Liver (tissue), 9 donors: Measurements from ENCODE around the gene TAAR1. TPM values are rescaled to one million over a fixed set of nuclear protein-coding genes. Genes with fewer than 3 reads are reported as not detected.

Experiments
- DNase-seq: peaks from one replicate; pipeline ENCODE4 v3.0.0-alpha.2; 2017; ENCODE audit warnings: low spot score
- H3K27ac ChIP-seq, 2 donors: one replicate each; pipeline ENCODE4 v1.7.0; 2013; ENCODE audit warnings: inconsistent platforms in 2 of 2, low read length in 2 of 2, control low read depth in 1 of 2, low read depth in 1 of 2, mild to moderate bottlenecking in 1 of 2
- H3K27me3 ChIP-seq, 4 donors: one replicate each; pipeline versions ENCODE4 v1.6.1 to v1.7.0; 2013; ENCODE audit warnings: low read length in 3 of 4, inconsistent platforms in 1 of 4, mild to moderate bottlenecking in 1 of 4, moderate library complexity in 1 of 4; ENCODE audit not compliant: control insufficient read depth in 4 of 4, insufficient read depth in 4 of 4
- H3K36me3 ChIP-seq, 4 donors: one replicate each; pipeline versions ENCODE4 v1.6.1 to v1.7.0; 2013; ENCODE audit warnings: low read length in 3 of 4, mild to moderate bottlenecking in 3 of 4, low read depth in 1 of 4, moderate library complexity in 1 of 4; ENCODE audit not compliant: control insufficient read depth in 4 of 4, insufficient read depth in 3 of 4
- H3K4me1 ChIP-seq, 4 donors: one replicate each; pipeline versions ENCODE4 v1.6.1 to v1.7.0; 2013; ENCODE audit warnings: low read length in 3 of 4, mild to moderate bottlenecking in 3 of 4, moderate library complexity in 1 of 4; ENCODE audit not compliant: control insufficient read depth in 4 of 4, insufficient read depth in 4 of 4
- H3K4me3 ChIP-seq, 3 donors: one replicate each; pipeline versions ENCODE4 v1.6.1 to v1.7.0; 2013; ENCODE audit warnings: low read length in 3 of 3, control low read depth in 1 of 3, low read depth in 1 of 3, mild to moderate bottlenecking in 1 of 3
- H3K9ac ChIP-seq, 2 donors: one replicate each; pipeline ENCODE4 v1.7.0; 2013; ENCODE audit warnings: low read length in 2 of 2, mild to moderate bottlenecking in 2 of 2, moderate library complexity in 2 of 2, control low read depth in 1 of 2, low read depth in 1 of 2
- H3K9me3 ChIP-seq, 4 donors: one replicate each; pipeline versions ENCODE4 v1.6.1 to v1.7.0; 2013; ENCODE audit warnings: low read length in 3 of 4; ENCODE audit not compliant: control insufficient read depth in 4 of 4
- EGR1 ChIP-seq, 2 donors: IDR thresholded peaks; 2 replicates each; pipeline ENCODE4 v1.6.1; 2016 to 2018; ENCODE audit warnings: antibody characterized with exemption in 2 of 2, low read depth in 2 of 2
- FOXA1 ChIP-seq: IDR thresholded peaks from 2 replicates; pipeline ENCODE4 v1.6.1; 2016; ENCODE audit warnings: antibody characterized with exemption
- FOXA2 ChIP-seq: IDR thresholded peaks from 2 replicates; pipeline ENCODE4 v1.6.1; 2016; ENCODE audit warnings: antibody characterized with exemption
- GABPA ChIP-seq, 2 donors: IDR thresholded peaks in 1 of 2; conservative IDR thresholded peaks in 1 of 2; 2 replicates each; pipeline ENCODE4 v1.6.1; 2016; ENCODE audit warnings: antibody characterized with exemption in 2 of 2, mild to moderate bottlenecking in 1 of 2, moderate library complexity in 1 of 2
- HNF4A ChIP-seq, 2 donors: conservative IDR thresholded peaks; 2 replicates each; pipeline ENCODE4 v1.6.1; 2016; ENCODE audit warnings: antibody characterized with exemption in 2 of 2, mild to moderate bottlenecking in 2 of 2
- HNF4G ChIP-seq: IDR thresholded peaks from 2 replicates; pipeline ENCODE4 v1.6.1; 2016; ENCODE audit warnings: antibody characterized with exemption
- JUND ChIP-seq, 2 donors: IDR thresholded peaks; 2 replicates each; pipeline ENCODE4 v1.6.1; 2016; ENCODE audit warnings: antibody characterized with exemption in 2 of 2
- MAX ChIP-seq: IDR thresholded peaks from 2 replicates; pipeline ENCODE4 v1.6.1; 2016; ENCODE audit warnings: antibody characterized with exemption
- RAD21 ChIP-seq, 2 donors: IDR thresholded peaks; 2 replicates each; pipeline ENCODE4 v1.6.1; 2016; ENCODE audit warnings: antibody characterized with exemption in 2 of 2, mild to moderate bottlenecking in 2 of 2
- RXRA ChIP-seq, 2 donors: IDR thresholded peaks; 2 replicates each; pipeline ENCODE4 v1.6.1; 2017 to 2018; ENCODE audit warnings: antibody characterized with exemption in 2 of 2, mild to moderate bottlenecking in 1 of 2
- SP1 ChIP-seq: IDR thresholded peaks from 2 replicates; pipeline ENCODE4 v1.6.1; 2018; ENCODE audit warnings: antibody characterized with exemption, mild to moderate bottlenecking
- TAF1 ChIP-seq: conservative IDR thresholded peaks from 2 replicates; pipeline ENCODE4 v1.6.1; 2016; ENCODE audit warnings: antibody characterized with exemption, mild to moderate bottlenecking
- YY1 ChIP-seq: IDR thresholded peaks from 2 replicates; pipeline ENCODE4 v1.6.1; 2016; ENCODE audit warnings: antibody characterized with exemption, mild to moderate bottlenecking
- ZBTB33 ChIP-seq: IDR thresholded peaks from 2 replicates; pipeline ENCODE4 v1.6.1; 2016; ENCODE audit warnings: antibody characterized with exemption
- WGBS: extraction: QIAGEN DNeasy Blood & Tissue Kit; methylation state at CpG from one replicate; pipeline ENCODE4 v1.1.7; 2013; 5-methylcytosine and 5-hydroxymethylcytosine counted together
- polyA plus RNA-seq, 2 donors: library from polyadenylated mRNA; stranded (reverse) in 1 of 2; unstranded in 1 of 2; fragments of 200-250 nt in 1 of 2; fragments of >200 nt in 1 of 2; fragmentation: Nextera tagmentation in 1 of 2; extraction: Ambion mirVana in 1 of 2; gene quantifications; one replicate each; pipeline versions ENCODE4 v1.2.1 to v1.2.3, GENCODE V29; 2013 to 2015
- total RNA-seq, 2 donors: library from RNA; depleted of rRNA; stranded (reverse); fragments of >200 nt; gene quantifications; one replicate each; pipeline ENCODE4 v1.2.3, GENCODE V29; 2014
- TF ChIP-seq, protein P1 (sequence below): fragments of 150-350 bp; IDR thresholded peaks from 2 replicates; pipeline ENCODE4 v1.5.1; 2017; ENCODE audit warnings: improper control_type of control experiment, low read depth, low read length; ENCODE audit not compliant: missing input control
- TF ChIP-seq, protein P2 (sequence below): IDR thresholded peaks from 2 replicates; pipeline ENCODE4 v1.6.1; 2016; ENCODE audit warnings: antibody characterized with exemption, mild to moderate bottlenecking
- donor health status: healthy.
- donor health status: healthy.
- donor health status: healthy.
- donor health status: healthy.
- donor health status: healthy.

The TAAR1 gene
- total and polyA plus RNA-seq, 4 donors: not detected

GRCh38 chr6:132633362-132633761 lies 25.6 kb downstream of the TAAR1 start:
- Histone ChIP-seq H3K4me3 (no peak overlapping the region), H3K36me3 (no peaks in the 10 kb centered on the region), H3K9me3 (no peaks in the 10 kb centered on the region), H3K27ac (no peak overlapping the region), H3K9ac (no peak overlapping the region), H3K4me1 (peaks cover 0 to 4% (median under 1%) of the 10 kb centered on the region in 4 donors), H3K27me3 (no peaks in the 10 kb centered on the region)
- TF ChIP-seq FOXA1: no peak
- TF ChIP-seq FOXA2: no peak
- TF ChIP-seq HNF4G: no peak
- TF ChIP-seq, protein P1, sequence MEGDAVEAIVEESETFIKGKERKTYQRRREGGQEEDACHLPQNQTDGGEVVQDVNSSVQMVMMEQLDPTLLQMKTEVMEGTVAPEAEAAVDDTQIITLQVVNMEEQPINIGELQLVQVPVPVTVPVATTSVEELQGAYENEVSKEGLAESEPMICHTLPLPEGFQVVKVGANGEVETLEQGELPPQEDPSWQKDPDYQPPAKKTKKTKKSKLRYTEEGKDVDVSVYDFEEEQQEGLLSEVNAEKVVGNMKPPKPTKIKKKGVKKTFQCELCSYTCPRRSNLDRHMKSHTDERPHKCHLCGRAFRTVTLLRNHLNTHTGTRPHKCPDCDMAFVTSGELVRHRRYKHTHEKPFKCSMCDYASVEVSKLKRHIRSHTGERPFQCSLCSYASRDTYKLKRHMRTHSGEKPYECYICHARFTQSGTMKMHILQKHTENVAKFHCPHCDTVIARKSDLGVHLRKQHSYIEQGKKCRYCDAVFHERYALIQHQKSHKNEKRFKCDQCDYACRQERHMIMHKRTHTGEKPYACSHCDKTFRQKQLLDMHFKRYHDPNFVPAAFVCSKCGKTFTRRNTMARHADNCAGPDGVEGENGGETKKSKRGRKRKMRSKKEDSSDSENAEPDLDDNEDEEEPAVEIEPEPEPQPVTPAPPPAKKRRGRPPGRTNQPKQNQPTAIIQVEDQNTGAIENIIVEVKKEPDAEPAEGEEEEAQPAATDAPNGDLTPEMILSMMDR: no peak
- no peak for TF ChIP-seq ZBTB33
- TF ChIP-seq JUND (IDR thresholded peaks at IDR 0.05): no peak
- TF ChIP-seq EGR1 (IDR thresholded peaks at IDR 0.05; ENCODE audit: low read depth in 2 of 2): no peak
- peak; percentile 16 to 52 for TF ChIP-seq HNF4A (conservative IDR thresholded peaks at IDR 0.05)
- no peak for TF ChIP-seq TAF1
- no peak for TF ChIP-seq SP1
- TF ChIP-seq YY1: peak; percentile 11
- TF ChIP-seq RAD21 (IDR thresholded peaks at IDR 0.05): no peak
- TF ChIP-seq RXRA (IDR thresholded peaks at IDR 0.05): peak in 1 of 2 donors; percentile 19
- no peak for TF ChIP-seq MAX
- TF ChIP-seq, protein P2, sequence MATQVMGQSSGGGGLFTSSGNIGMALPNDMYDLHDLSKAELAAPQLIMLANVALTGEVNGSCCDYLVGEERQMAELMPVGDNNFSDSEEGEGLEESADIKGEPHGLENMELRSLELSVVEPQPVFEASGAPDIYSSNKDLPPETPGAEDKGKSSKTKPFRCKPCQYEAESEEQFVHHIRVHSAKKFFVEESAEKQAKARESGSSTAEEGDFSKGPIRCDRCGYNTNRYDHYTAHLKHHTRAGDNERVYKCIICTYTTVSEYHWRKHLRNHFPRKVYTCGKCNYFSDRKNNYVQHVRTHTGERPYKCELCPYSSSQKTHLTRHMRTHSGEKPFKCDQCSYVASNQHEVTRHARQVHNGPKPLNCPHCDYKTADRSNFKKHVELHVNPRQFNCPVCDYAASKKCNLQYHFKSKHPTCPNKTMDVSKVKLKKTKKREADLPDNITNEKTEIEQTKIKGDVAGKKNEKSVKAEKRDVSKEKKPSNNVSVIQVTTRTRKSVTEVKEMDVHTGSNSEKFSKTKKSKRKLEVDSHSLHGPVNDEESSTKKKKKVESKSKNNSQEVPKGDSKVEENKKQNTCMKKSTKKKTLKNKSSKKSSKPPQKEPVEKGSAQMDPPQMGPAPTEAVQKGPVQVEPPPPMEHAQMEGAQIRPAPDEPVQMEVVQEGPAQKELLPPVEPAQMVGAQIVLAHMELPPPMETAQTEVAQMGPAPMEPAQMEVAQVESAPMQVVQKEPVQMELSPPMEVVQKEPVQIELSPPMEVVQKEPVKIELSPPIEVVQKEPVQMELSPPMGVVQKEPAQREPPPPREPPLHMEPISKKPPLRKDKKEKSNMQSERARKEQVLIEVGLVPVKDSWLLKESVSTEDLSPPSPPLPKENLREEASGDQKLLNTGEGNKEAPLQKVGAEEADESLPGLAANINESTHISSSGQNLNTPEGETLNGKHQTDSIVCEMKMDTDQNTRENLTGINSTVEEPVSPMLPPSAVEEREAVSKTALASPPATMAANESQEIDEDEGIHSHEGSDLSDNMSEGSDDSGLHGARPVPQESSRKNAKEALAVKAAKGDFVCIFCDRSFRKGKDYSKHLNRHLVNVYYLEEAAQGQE: no peak
- DNase-seq: no peak
- 65% methylated on average over 2 of the region's 2 CpGs for WGBS

- WGBS: 94% methylated on average over 6 of the region's 6 CpGs
- no peak within 1 kb of the TSS for H3K9ac ChIP-seq
- no peaks in the 10 kb centered on the region for H3K9me3 ChIP-seq
- no peaks in the 10 kb centered on the region for H3K27me3 ChIP-seq
- H3K4me3 ChIP-seq: no peak within 1 kb of the TSS
- no peak within 1 kb of the TSS for H3K27ac ChIP-seq
- DNase-seq: no peak
- no peaks in the 10 kb centered on the region for H3K36me3 ChIP-seq
- TF ChIP-seq FOXA1 (no peak), EGR1 (IDR thresholded peaks at IDR 0.05; ENCODE audit: low read depth in 2 of 2) (no peak), HNF4G (no peak), JUND (IDR thresholded peaks at IDR 0.05) (no peak), GABPA (IDR thresholded peaks at IDR 0.05 in 1 of 2, conservative IDR thresholded peaks at IDR 0.05 in 1 of 2) (no peak), ZBTB33 (no peak), SP1 (no peak), RXRA (IDR thresholded peaks at IDR 0.05) (no peak), RAD21 (IDR thresholded peaks at IDR 0.05) (no peak)
- TF ChIP-seq, protein P1: no peak
- no peaks in the 10 kb centered on the region for H3K4me1 ChIP-seq
Measured at GRCh38 chr6:132624175-132624574, 34.8 kb downstream of the TAAR1 start, which contains the start of gene TAAR2. Gene TAAR2 (minus strand): TSS chr6:132624275. CDS start chr6:132624275, 0 bp downstream.
